Amniotic epithelial cell (primary cell): Measurements from ENCODE around the gene PNMT.

Source experiments
- DNase-seq: peaks from one replicate; pipeline ENCODE4 v3.0.0-alpha.2; 2010; ENCODE audit warnings: low read depth

The PNMT gene

GRCh38 chr17:39669897-39670735, 1.9 kb downstream of the PNMT start:
- DNase-seq, result no peak

GRCh38 chr17:39670746-39671145, 2.5 kb downstream of the PNMT start:
- no peak for DNase-seq

GRCh38 chr17:39671651-39672521, 3.6 kb downstream of the PNMT start:
- DNase-seq, result peak; percentile 37

- no peak for DNase-seq
These were observed 4.5 kb downstream of the PNMT start for GRCh38 chr17:39672522-39673334.

GRCh38 chr17:39673335-39674081, 5.3 kb downstream of the PNMT start:
- DNase-seq, result no peak

- no peak for DNase-seq
These were observed 5.9 kb downstream of the PNMT start for GRCh38 chr17:39674179-39674578.

GRCh38 chr17:39674702-39675389, 6.6 kb downstream of the PNMT start:
- DNase-seq, result no peak

- no peak for DNase-seq
These were observed 7.3 kb downstream of the PNMT start for GRCh38 chr17:39675390-39676082.

- no peak for DNase-seq
These were observed 8.1 kb downstream of the PNMT start for GRCh38 chr17:39676198-39676819.

GRCh38 chr17:39677072-39677471, 8.8 kb downstream of the PNMT start:
- no peak for DNase-seq

GRCh38 chr17:39677542-39678339, 9.5 kb downstream of the PNMT start:
- DNase-seq, result no peak

GRCh38 chr17:39678340-39679116, 10.3 kb downstream of the PNMT start:
- no peak for DNase-seq

GRCh38 chr17:39679521-39680192, 11.4 kb downstream of the PNMT start:
- DNase-seq, result no peak

GRCh38 chr17:39683295-39683939, 15.2 kb downstream of the PNMT start:
- no peak for DNase-seq

GRCh38 chr17:39684369-39685192, 16.3 kb downstream of the PNMT start:
- no peak for DNase-seq

- no peak for DNase-seq
These were observed 18.9 kb downstream of the PNMT start for GRCh38 chr17:39687101-39687545.
